Glomerular endothelial cell (primary cell): ENCODE measurements around the gene SLC24A4. TPM values are rescaled to one million over a fixed set of nuclear protein-coding genes. Genes with fewer than 3 reads are reported as not detected.

ENCODE experiments used
- DNase-seq: peaks from one replicate; pipeline ENCODE4 v3.0.0-alpha.2; 2011; ENCODE audit warnings: low read depth, low spot score; ENCODE audit errors: extremely low read depth
- total RNA-seq: library from RNA; depleted of rRNA; stranded (reverse); fragments of >200 nt; gene quantifications from 2 replicates; pipeline ENCODE4 v1.2.3, GENCODE V29; 2015

SLC24A4 gene
- total RNA-seq, 1 donor from 2014 or later = 0.18 TPM

DNA sequence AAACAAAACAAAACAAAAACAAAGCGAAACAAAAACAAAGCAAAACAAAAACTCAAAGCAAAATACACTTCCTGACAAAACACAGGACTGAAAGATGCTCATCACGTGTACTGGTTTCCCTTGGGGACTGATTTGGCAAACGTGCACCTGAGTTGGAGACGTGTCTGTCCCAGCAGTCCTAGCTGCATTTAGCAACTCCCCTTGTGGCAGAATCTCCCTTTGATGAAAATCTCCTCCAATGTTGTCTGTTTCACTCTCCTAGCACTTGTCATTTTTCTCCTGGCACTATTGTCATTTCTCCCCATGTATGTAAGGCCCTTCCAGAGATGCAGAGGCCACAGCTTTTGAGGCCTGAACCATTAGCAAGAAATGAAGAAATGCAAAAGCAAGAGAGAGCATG is 6.8 kb upstream of the SLC24A4 start:
- no peak for DNase-seq

DNA sequence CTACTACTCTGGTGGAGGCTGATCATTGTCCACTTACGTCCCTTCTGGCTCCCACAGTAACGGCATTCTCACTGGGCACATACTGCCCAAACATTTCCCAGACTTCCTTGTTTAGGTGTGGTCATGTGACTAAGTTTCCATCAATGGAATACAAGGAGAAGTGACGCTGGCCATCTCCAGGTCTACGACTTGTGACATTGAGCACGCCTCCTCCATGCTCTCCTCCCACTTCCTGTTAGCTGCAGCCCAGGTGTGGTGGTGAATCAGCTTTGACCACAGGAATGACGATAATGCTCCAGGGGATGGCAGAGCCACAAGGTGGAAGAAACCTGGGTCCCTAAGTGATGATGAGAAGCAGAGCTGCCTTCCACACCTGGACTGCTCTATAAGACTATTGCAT is 6.0 kb upstream of the SLC24A4 start:
- DNase-seq = no peak

- DNase-seq = no peak
These were observed 5.5 kb upstream of the SLC24A4 start for GRCh38 chr14:92317511-92317910.

DNA sequence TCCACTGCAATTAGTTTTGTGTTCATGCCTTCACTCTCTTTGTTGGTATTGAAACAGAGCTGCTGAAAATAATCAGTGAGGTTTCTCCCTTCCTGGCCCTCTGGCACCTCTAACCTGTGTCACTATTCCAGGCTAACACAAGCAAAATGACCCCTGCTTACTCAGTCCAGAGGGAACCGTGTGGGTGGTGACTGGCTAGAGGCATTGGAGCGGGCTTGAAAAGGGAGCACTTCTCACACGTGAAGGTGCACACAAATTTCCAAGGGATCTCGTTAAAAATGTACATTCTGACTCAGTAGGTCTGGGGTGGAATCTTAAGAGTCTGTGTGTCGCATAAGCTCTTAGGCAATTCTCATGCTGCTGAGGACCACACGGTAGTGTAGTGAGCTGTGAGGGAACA is 1.3 kb upstream of the SLC24A4 start:
- DNase-seq = no peak

DNA sequence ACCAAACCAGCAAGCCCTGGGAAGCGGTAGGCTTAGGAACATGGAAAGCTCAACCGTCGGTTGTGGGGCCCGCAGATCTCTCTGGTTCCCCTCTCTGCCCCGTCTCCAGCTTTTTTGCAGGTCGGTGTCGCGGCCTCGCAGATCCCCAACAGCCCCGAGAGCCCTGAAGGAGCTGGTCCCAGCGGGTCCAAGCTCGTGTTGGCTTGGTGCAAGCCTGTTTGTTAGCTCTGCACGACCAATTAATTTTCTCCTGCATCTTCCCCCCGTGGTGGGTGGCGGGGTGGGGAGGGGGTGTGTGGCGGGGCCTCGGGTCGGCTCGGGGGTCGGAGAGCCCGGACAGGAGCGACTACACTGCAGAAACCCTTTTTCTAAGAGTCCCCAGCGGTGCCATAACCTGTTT is 449 bp upstream of the SLC24A4 start:
- DNase-seq = no peak

GRCh38 chr14:92323916-92324818 is 1.2 kb downstream of the SLC24A4 start:
- DNase-seq = no peak

DNA sequence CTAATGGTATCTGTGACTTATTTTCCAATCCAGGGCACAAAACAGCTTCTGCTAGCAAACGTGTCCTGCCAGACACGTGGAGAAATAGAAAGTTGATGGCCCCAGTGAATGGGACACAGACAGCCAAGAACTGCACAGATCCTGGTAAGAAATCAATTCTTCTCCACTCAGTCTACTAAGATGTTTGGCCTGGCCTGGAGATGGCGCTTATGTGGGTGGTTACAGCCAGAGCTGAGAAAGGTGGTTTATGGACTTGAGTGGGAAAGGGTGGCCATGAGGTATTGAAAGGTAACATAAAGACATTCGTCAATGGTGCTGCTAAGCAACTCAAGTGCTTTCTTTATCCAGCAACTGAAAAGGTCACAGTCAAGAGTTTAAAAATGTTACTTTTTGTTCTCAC is 2.9 kb downstream of the SLC24A4 start:
- DNase-seq = no peak

DNA sequence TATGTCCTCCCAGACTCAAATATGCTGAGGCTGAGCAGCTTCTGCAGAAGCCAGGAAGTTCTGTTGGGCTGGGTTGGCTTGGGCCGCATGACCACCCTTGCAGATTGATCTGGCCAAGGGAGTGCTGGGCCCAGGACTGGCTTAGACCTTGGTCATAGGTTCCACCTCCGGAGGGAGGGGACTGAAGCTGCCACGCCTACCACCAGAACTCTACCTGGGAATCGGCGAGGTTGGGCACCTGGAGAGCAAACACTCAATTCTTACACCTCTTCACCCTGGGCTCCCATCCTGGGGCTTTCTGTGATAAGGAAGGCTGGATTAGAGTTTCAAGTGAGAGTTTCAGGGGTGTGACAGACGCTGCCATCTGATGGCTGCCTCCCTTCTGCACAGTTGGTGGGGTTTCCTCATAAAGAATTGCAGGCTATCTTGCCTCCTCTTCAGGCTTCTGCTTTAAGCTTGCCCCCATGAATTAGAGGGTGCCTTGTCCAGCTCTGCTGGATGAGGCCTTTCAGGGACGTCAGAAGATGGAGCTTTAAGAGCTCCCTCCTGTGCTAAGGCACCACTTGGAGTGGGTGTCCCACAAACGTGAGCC is 5.8 kb downstream of the SLC24A4 start:
- DNase-seq = no peak

DNA sequence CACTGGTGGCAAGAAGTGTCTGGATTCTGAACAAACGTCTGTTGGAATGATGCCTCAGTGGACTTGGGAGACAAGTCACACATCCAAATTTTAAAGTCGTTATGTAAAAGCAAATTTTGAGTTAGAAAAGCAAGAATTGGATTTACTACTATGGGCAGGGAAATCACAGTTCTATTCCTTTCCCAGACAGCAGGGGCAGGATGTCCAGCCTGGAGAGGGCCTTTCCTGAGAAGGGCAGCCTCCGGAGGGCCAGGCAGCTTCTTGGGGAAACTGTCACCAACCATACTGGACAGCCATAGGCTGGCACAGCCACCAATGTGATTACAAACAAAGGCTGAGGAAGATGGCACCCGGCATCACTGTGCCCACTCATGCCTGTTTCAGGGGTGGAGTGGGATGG is 11.1 kb downstream of the SLC24A4 start:
- no peak for DNase-seq

- no peak for DNase-seq
These were observed 13.4 kb downstream of the SLC24A4 start for GRCh38 chr14:92336363-92336762.

- no peak for DNase-seq
These were observed 16.5 kb downstream of the SLC24A4 start for GRCh38 chr14:92339426-92339825.

DNA sequence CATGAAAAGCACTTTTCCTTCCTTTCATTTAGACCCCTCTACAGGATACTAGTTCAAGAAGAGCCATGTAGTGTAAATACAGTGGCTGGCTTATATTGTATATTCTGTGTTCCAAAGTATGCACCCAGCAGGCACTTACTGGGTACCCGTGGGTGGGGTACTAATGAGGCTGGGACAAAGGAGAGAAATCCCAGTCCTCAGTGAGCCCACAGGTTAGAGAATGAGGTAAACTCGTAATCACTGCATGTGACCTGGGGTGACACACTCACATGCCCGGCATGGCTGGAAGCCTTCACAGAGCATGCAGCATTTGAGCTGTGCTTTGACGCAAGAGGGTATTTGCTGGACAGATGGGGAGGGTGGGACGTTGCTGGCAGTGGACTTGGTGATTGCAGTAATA is 17.1 kb downstream of the SLC24A4 start:
- no peak for DNase-seq

DNA sequence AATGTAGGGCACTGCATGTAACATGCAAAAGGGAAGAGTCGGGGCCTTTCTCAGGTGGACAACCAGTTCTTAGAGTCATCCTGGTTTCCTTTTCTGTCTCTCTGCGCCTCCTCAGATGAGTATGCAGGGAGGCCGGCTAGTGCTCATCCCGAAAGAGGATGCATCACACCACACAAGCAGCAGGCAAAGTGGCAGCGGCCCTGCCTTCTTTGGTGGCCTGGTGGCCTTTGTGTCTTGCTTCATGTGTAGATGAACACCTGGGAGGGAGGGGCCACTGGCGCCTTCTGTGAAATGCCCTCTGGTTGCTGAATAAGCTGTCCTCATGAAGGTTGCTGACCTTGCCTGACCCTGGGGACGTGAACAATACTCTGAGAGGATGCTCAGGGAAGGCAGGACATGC is 18.0 kb downstream of the SLC24A4 start:
- DNase-seq = no peak

DNA sequence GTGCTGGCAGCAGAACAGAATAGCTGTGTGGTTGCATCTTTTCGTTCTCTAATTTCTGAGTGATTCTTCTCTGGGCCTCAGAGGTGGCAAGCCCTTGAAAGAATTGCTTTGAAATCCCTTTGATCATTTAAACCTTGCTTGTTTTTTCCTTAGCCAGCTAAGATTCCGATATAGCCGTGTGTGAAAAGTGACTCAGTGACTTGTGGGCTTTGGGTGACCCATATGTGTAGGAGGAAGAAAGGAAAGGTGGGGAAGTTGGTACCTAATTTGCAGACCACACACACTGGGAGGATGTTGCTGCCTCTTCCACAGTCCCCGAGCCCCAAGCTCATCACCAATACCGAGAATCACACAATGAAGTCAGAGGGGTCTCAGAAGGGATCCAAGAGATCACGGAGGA is 18.8 kb downstream of the SLC24A4 start:
- no peak for DNase-seq

DNA sequence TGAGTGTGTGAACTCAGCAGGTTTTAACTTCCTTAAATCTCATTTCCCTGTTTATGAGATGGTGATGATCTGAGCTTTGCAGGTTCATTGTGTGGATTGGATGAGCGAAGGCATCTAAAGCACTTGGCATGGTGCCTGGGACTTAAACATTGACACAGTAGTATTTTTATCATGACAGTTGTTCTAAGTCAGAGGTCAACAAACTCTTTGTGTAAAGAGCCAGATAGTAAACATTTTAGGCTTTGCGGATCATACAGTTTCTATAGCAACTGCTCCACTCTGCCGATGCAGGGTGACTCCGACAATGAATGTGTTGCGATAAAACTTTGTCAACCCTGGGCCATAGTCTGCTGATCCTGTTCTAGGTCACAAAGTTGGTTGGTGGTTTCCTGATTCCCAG is 25.2 kb downstream of the SLC24A4 start:
- DNase-seq = no peak

DNA sequence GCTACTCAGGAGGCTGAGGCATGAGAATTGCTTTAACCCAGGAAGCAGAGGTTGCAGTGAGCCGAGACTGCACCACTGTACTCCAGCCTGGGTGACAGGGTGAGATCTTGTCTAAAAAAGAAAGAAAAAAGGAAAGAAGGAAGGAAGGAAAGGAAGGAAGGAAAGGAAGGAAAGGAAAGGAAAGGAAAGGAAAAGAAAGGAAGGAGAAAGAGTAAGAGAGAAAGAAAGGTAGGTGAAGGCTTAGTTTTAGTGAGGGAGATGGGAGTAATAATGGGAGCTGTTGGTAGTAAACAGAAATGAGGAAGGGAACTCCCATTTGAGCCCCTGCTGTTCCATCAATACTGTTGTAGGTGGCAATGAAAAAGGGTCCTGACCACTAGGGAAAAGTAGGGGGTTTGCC is 28.8 kb downstream of the SLC24A4 start:
- DNase-seq = no peak

DNA sequence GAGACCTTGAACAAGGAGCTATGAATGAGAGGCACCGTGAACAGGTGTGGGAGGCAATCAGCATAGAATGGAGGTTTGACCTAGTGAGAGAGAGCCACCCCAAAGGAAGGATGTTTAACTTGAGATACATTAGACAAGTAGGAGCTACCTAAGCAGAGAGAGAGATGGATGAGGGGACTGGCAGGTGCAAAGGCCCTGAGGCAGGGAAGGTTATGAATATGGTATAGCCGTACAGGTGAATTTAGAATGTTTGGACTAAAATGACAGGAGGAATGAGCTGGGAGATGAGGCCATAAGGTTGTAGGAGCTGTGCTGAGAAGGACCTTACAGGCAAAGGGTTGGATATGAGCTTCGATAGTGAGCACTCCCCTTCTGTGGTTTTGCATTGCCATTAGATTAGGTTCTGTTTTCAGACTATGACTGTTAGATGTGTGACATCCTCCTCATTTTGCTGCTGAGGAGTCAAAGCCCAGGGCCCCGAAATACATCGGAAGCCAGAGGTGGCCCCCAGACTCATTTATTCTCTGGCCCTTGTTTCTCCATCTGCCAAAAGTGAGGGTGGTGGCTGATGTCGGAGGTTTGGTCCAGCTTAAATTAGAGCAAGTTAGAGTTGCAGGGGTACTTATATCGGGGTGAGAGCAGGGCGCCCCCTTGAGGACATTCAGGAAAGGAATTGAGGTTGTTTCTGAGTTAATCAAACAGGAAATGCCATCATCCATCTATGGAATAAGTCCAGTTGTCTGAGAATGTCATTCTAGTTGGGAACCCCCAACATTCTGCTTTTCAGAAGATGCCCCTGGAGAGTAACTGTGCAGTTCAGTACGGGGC is 29.4 kb downstream of the SLC24A4 start:
- no peak for DNase-seq

- no peak for DNase-seq
These were observed 30.5 kb downstream of the SLC24A4 start for GRCh38 chr14:92353447-92353846.

DNA sequence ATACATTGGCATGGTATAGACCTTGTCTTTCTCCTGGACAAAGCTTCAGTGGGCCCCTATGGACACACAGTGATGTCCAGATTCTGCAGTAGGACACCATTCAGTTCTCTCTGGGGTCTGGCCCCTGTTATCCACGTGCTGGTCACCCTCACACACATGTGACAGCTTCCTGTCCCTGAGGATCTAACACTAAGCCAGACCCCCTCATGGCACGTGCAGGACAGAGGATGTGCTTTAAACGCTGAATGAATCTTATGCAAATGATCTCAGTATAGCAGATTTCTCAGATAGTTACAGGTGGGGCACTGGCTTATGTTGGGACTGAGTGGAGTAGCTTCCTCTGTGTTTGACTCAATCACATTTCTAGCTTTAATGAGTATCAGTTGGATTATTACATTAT is 33.7 kb downstream of the SLC24A4 start:
- no peak for DNase-seq

DNA sequence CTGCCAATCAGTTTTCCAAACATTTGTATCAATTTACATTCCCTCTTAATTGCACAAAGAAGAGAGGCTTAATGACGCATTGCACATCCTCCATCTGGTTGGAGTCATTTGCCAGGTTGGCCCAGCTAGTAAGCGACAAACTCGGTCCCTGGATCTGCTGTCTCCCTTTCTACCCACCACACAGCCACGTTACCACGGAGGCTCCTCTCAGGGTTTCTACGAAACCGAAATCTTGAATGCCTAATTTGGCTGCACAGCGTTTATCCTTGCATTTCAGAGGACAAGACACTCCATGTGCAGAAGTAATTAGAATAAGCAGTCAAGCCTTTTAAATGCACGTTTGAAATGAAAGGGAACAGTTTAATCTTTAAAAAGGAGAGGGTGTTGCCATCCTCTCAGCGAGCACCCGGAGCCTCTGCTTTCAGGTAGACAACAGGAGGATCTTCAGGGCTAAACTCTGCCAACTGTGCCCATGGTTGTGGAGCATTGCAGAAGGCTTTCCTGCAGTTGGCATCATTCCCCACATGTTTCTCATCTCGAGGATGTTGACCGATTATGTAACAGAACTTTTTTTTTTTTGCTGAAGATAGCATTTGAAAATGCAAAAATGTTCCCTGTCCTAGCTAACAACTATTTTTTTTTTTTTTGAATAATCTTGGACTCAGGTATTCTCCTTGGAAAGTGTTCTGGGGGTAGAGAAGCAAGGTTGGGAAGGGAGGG is 37.8 kb downstream of the SLC24A4 start:
- DNase-seq = no peak

GRCh38 chr14:92362781-92363235 is 39.8 kb downstream of the SLC24A4 start:
- no peak for DNase-seq
